HepG2 (cell line): Measurements from ENCODE around the gene TNFSF10. TPM values are rescaled to one million over a fixed set of nuclear protein-coding genes. Genes with fewer than 3 reads are reported as not detected.
A peak's percentile ranks its signal among the peaks of the same experiment; 100 is the strongest.

ENCODE experiments used
- AKNA ChIP-seq: sonication (generic); formaldehyde crosslinking; IDR thresholded peaks from 2 replicates; pipeline ENCODE4 v1.4.0; 2020; ENCODE audit warnings: missing genetic modification reagents, borderline replicate concordance
- KDM4B ChIP-seq: sonication (generic); formaldehyde crosslinking; IDR thresholded peaks from 2 replicates; pipeline ENCODE4 v1.4.0; 2020; ENCODE audit warnings: missing genetic modification reagents
- KDM6A ChIP-seq: IDR thresholded peaks from 2 replicates; pipeline ENCODE4 v1.6.1; 2016; ENCODE audit warnings: low read depth
- NFKB2 ChIP-seq: sonication (generic); formaldehyde crosslinking; IDR thresholded peaks from 2 replicates; pipeline ENCODE4 v1.4.0; 2020; ENCODE audit warnings: missing genetic modification reagents, borderline replicate concordance
- NFYB ChIP-seq: sonication (generic); formaldehyde crosslinking; IDR thresholded peaks from 2 replicates; pipeline ENCODE4 v1.4.0; 2020; ENCODE audit warnings: missing genetic modification reagents
- RORA ChIP-seq: sonication (generic); formaldehyde crosslinking; IDR thresholded peaks from 2 replicates; pipeline ENCODE4 v1.5.0; 2020; ENCODE audit warnings: mild to moderate bottlenecking, missing genetic modification reagents, moderate library complexity
- SP140L ChIP-seq: sonication (generic); formaldehyde crosslinking; IDR thresholded peaks from 2 replicates; pipeline ENCODE4 v1.4.0; 2020; ENCODE audit warnings: missing genetic modification reagents, borderline replicate concordance
- SP4 ChIP-seq: sonication (generic); formaldehyde crosslinking; IDR thresholded peaks from 2 replicates; pipeline ENCODE4 v1.8.1; 2023; ENCODE audit warnings: mild to moderate bottlenecking, missing genetic modification reagents
- TFDP1 ChIP-seq: IDR thresholded peaks from 2 replicates; pipeline ENCODE4 v1.6.1; 2016; ENCODE audit warnings: missing compliant biosample characterization, missing genetic modification reagents, borderline replicate concordance
- TSC22D2 ChIP-seq: sonication (generic); formaldehyde crosslinking; IDR thresholded peaks from 2 replicates; pipeline ENCODE4 v1.5.1; 2020; ENCODE audit warnings: missing genetic modification reagents, mild to moderate bottlenecking, borderline replicate concordance
- ZBED4 ChIP-seq: sonication (generic); formaldehyde crosslinking; IDR thresholded peaks from 2 replicates; pipeline ENCODE4 v1.4.0; 2020; ENCODE audit warnings: missing genetic modification reagents, borderline replicate concordance
- ZBTB26 ChIP-seq: IDR thresholded peaks from 2 replicates; pipeline ENCODE4 v1.6.1; 2016; ENCODE audit warnings: missing compliant biosample characterization, missing genetic modification reagents, borderline replicate concordance
- ZNF329 ChIP-seq: sonication (generic); formaldehyde crosslinking; IDR thresholded peaks from 2 replicates; pipeline ENCODE4 v1.9.0; 2021; ENCODE audit warnings: low read depth, mild to moderate bottlenecking, missing genetic modification reagents
- ZNF335 ChIP-seq: sonication (generic); formaldehyde crosslinking; IDR thresholded peaks from 2 replicates; pipeline ENCODE4 v1.4.0; 2020; ENCODE audit warnings: missing genetic modification reagents
- ZNF382 ChIP-seq: sonication (generic); formaldehyde crosslinking; IDR thresholded peaks from 2 replicates; pipeline ENCODE4 v1.5.0; 2020; ENCODE audit warnings: missing genetic modification reagents, mild to moderate bottlenecking, borderline replicate concordance
- ZNF543 ChIP-seq: sonication (generic); formaldehyde crosslinking; IDR thresholded peaks from 2 replicates; pipeline ENCODE4 v1.4.0; 2020; ENCODE audit warnings: mild to moderate bottlenecking, missing genetic modification reagents
- ZNF564 ChIP-seq: sonication (generic); formaldehyde crosslinking; IDR thresholded peaks from 2 replicates; pipeline ENCODE4 v1.8.1; 2023; ENCODE audit warnings: mild to moderate bottlenecking, missing genetic modification reagents
- ZNF746 ChIP-seq: sonication (generic); formaldehyde crosslinking; IDR thresholded peaks from 2 replicates; pipeline ENCODE4 v1.8.0; 2022; ENCODE audit warnings: mild to moderate bottlenecking, missing genetic modification reagents
- polyA plus RNA-seq, 8 experiments: library from polyadenylated mRNA; depleted of rRNA in 3 of 8; stranded (reverse) in 7 of 8; unstranded in 1 of 8; fragments of >200 nt; fragmentation: Illumina TruSeq in 4 of 8; extraction: Trizol in 4 of 8; gene quantifications; 2 replicates each; pipeline versions ENCODE4 v1.2.1 to v1.2.3, GENCODE V29; 2011 to 2016; ENCODE audit warnings: low read depth in 4 of 8, missing spikeins in 1 of 8, mixed read lengths in 1 of 8; ENCODE audit not compliant: insufficient read depth in 1 of 8
- total RNA-seq, 5 experiments: library from RNA; depleted of rRNA; stranded (reverse); fragments of >200 nt; fragmentation: Illumina TruSeq; extraction: Trizol; gene quantifications; 2 replicates each; pipeline ENCODE4 v1.2.3, GENCODE V29; 2016; ENCODE audit warnings: low read depth in 1 of 5

The TNFSF10 gene
- total and polyA plus RNA-seq, 2 of the 13 experiments (the other 11 are each of a cell fraction or from before 2014, with no cell fraction given), result 8.4 to 9.9 TPM

- peak; percentile 57; the same call in 1 of the 2 replicates for TF ChIP-seq ZBTB26 (CRISPR knock-in tag)
- TF ChIP-seq NFKB2 (CRISPR knock-in tag), result no peak
- TF ChIP-seq ZNF746 (CRISPR knock-in tag), result no peak
- TF ChIP-seq ZBED4 (CRISPR knock-in tag), result 0 out of 2 replicates have a peak, but pooled peaks have one; percentile 43
- no peak for TF ChIP-seq ZNF543 (CRISPR knock-in tag)
- TF ChIP-seq KDM6A, result no peak
- no peak for TF ChIP-seq SP4
- no peak for TF ChIP-seq RORA (CRISPR knock-in tag)
- TF ChIP-seq ZNF382 (CRISPR knock-in tag), result no peak
- TF ChIP-seq ZNF329 (CRISPR knock-in tag), result no peak
- no peak for TF ChIP-seq KDM4B
- no peak for TF ChIP-seq TSC22D2 (CRISPR knock-in tag)
- peak; percentile 24; the same call in 1 of the 2 replicates for TF ChIP-seq TFDP1 (CRISPR knock-in tag)
- TF ChIP-seq AKNA (CRISPR knock-in tag), result no peak
- no peak for TF ChIP-seq SP140L (CRISPR knock-in tag)
- TF ChIP-seq NFYB, result no peak
- TF ChIP-seq ZNF564 (CRISPR knock-in tag), result no peak
- TF ChIP-seq ZNF335 (CRISPR knock-in tag), result no peak
Measured at GRCh38 chr3:172522871-172523818, at the start of gene TNFSF10 (continued).
